ENCODE data around the gene RAI1. TPM values are rescaled to one million over a fixed set of nuclear protein-coding genes. Genes with fewer than 3 reads are reported as not detected.

The RAI1 gene
- total RNA-seq, 1 donor from 2014 or later: 46.2 TPM

GRCh38 chr17:17816240-17816814 lies 135.1 kb downstream of the RAI1 start:
- Mint-ChIP-seq H3K36me3 (ENCODE audit: low read depth, unreplicated experiment) (peaks cover 18% of the 10 kb centered on the region), H3K9me3 (ENCODE audit: unreplicated experiment) (no peaks in the 10 kb centered on the region), H3K4me1 (ENCODE audit: unreplicated experiment) (peaks cover 20% of the 10 kb centered on the region), H3K27ac (ENCODE audit: unreplicated experiment) (peak overlapping the region; percentile 24), H3K27me3 (ENCODE audit: unreplicated experiment) (peaks cover 41% of the 10 kb centered on the region), H3K4me3 (ENCODE audit: unreplicated experiment) (no peak overlapping the region)
- no peak for TF ChIP-seq CTCF (IDR thresholded peaks at IDR 0.05; ENCODE audit: unreplicated experiment)
- DNase-seq (ENCODE audit: low spot score): no peak

- Mint-ChIP-seq H3K4me3 (ENCODE audit: unreplicated experiment) (no peak overlapping the region), H3K36me3 (ENCODE audit: low read depth, unreplicated experiment) (peaks cover 18% of the 10 kb centered on the region)
Observed at GRCh38 chr17:17816831-17817551, 135.7 kb downstream of the RAI1 start.

GRCh38 chr17:17817552-17817947 lies 136.3 kb downstream of the RAI1 start:
- Mint-ChIP-seq H3K27ac (ENCODE audit: unreplicated experiment) (no peak overlapping the region), H3K9me3 (ENCODE audit: unreplicated experiment) (no peaks in the 10 kb centered on the region), H3K27me3 (ENCODE audit: unreplicated experiment) (peaks cover 33% of the 10 kb centered on the region), H3K4me1 (ENCODE audit: unreplicated experiment) (peaks cover 24% of the 10 kb centered on the region), H3K36me3 (ENCODE audit: low read depth, unreplicated experiment) (peaks cover 18% of the 10 kb centered on the region), H3K4me3 (ENCODE audit: unreplicated experiment) (no peak overlapping the region)
- DNase-seq (ENCODE audit: low spot score): no peak
- TF ChIP-seq CTCF (IDR thresholded peaks at IDR 0.05; ENCODE audit: unreplicated experiment): no peak

More at GRCh38 chr17:17816831-17817551, 135.7 kb downstream of the RAI1 start:
- no peak for DNase-seq (ENCODE audit: low spot score)
- TF ChIP-seq CTCF (IDR thresholded peaks at IDR 0.05; ENCODE audit: unreplicated experiment): no peak
- H3K27me3 Mint-ChIP-seq (ENCODE audit: unreplicated experiment): peaks cover 36% of the 10 kb centered on the region
- no peaks in the 10 kb centered on the region for H3K9me3 Mint-ChIP-seq (ENCODE audit: unreplicated experiment)
- H3K4me1 Mint-ChIP-seq (ENCODE audit: unreplicated experiment): peaks cover 21% of the 10 kb centered on the region
- H3K27ac Mint-ChIP-seq (ENCODE audit: unreplicated experiment): peak overlapping the region; percentile 24

- peaks cover 18% of the 10 kb centered on the region for H3K36me3 Mint-ChIP-seq (ENCODE audit: low read depth, unreplicated experiment)
- no peak for DNase-seq (ENCODE audit: low spot score)
- TF ChIP-seq CTCF (IDR thresholded peaks at IDR 0.05; ENCODE audit: unreplicated experiment): no peak
- no peaks in the 10 kb centered on the region for H3K9me3 Mint-ChIP-seq (ENCODE audit: unreplicated experiment)
- H3K4me3 Mint-ChIP-seq (ENCODE audit: unreplicated experiment): no peak overlapping the region
- peaks cover 33% of the 10 kb centered on the region for H3K27me3 Mint-ChIP-seq (ENCODE audit: unreplicated experiment)
- no peak overlapping the region for H3K27ac Mint-ChIP-seq (ENCODE audit: unreplicated experiment)
- H3K4me1 Mint-ChIP-seq (ENCODE audit: unreplicated experiment): peaks cover 29% of the 10 kb centered on the region
Observed at GRCh38 chr17:17818088-17818526, 136.8 kb downstream of the RAI1 start.

- no peak for DNase-seq (ENCODE audit: low spot score)
- TF ChIP-seq CTCF (IDR thresholded peaks at IDR 0.05; ENCODE audit: unreplicated experiment): no peak
- Mint-ChIP-seq H3K9me3 (ENCODE audit: unreplicated experiment) (no peaks in the 10 kb centered on the region), H3K36me3 (ENCODE audit: low read depth, unreplicated experiment) (peaks cover 18% of the 10 kb centered on the region), H3K27ac (ENCODE audit: unreplicated experiment) (no peak overlapping the region), H3K4me1 (ENCODE audit: unreplicated experiment) (peaks cover 32% of the 10 kb centered on the region), H3K27me3 (ENCODE audit: unreplicated experiment) (peaks cover 32% of the 10 kb centered on the region), H3K4me3 (ENCODE audit: unreplicated experiment) (peak overlapping the region; percentile 50)
Observed at GRCh38 chr17:17819111-17819510, 137.9 kb downstream of the RAI1 start.

Measured in endothelial cell (in vitro differentiated cells).